Superior temporal gyrus (tissue), 1 donor: ENCODE measurements around the gene CFP.

Experiments
- DNase-seq: peaks from one replicate; pipeline ENCODE4 v3.0.0-alpha.2; 2016; ENCODE audit errors: extremely low spot score

The CFP gene

GRCh38 chrX:47637546-47638195 is 7.9 kb upstream of the CFP start:
- no peak for DNase-seq

- DNase-seq, result no peak
Observed at GRCh38 chrX:47634871-47635575, 5.3 kb upstream of the CFP start.

- no peak for DNase-seq
Observed at GRCh38 chrX:47633689-47634590, 4.2 kb upstream of the CFP start.

DNA sequence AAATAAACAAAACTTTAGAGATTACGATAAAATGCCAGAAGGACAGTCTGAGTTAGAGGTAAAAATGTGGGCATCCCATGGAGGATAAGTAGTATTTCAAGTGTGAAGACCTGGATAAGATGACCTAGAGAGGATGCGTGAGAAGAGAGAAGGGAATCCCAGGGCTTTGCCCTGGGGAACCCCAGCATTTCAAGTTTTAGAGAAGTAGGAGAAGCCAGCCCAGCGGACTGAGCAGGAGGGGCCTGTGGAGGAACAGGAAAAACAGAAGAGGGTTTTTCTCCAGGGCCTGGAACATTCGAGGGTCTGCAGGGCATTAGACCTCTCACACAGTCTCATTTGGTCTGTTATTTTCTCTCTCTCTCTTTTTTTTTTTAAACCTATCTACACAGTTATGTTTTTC is 2.9 kb upstream of the CFP start:
- DNase-seq, result no peak

GRCh38 chrX:47631676-47632075 is 1.9 kb upstream of the CFP start:
- DNase-seq, result no peak

DNA sequence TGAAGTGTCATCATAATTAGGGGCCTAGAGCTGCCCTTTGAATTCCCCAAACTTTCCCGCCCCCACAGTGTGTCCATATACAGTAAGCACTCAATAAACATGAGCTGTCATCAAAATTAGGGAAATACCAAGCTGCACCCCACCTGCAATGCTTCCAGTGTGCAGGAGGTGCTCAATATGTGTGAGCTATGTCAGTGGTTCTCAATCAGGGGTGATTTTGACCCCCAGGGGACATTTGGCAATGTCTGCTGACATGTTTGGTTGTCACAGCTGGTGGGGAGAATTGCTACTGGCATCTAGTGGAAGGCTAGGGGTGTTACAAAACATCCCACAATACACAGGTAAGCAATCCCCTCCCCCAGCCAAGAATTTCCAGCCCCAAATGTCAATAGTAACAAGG is 748 bp downstream of the CFP start:
- no peak for DNase-seq

GRCh38 chrX:47625365-47625764 is 4.4 kb downstream of the CFP start:
- no peak for DNase-seq

- DNase-seq, result peak; percentile 53
Observed at GRCh38 chrX:47623540-47624027, 6.1 kb downstream of the CFP start.

GRCh38 chrX:47621851-47622250 is 7.9 kb downstream of the CFP start:
- no peak for DNase-seq

DNA sequence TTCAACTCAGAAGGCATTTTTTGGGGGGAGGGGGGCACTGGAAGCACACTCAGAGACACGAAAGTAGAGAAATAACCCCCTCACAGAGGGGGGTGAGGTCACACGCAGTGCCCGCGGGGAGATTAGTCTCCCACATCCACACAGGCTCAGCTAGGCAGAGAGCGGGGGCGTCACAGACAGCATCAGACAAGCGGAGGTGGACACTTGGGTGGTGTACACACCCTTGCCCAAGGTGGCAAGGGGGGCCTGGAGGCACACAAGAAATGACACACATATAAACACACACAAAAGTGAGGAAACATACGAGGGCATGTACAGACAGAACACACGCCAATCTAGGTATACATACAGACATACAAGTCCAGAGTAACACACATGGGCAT is 9.4 kb downstream of the CFP start:
- no peak for DNase-seq

DNA sequence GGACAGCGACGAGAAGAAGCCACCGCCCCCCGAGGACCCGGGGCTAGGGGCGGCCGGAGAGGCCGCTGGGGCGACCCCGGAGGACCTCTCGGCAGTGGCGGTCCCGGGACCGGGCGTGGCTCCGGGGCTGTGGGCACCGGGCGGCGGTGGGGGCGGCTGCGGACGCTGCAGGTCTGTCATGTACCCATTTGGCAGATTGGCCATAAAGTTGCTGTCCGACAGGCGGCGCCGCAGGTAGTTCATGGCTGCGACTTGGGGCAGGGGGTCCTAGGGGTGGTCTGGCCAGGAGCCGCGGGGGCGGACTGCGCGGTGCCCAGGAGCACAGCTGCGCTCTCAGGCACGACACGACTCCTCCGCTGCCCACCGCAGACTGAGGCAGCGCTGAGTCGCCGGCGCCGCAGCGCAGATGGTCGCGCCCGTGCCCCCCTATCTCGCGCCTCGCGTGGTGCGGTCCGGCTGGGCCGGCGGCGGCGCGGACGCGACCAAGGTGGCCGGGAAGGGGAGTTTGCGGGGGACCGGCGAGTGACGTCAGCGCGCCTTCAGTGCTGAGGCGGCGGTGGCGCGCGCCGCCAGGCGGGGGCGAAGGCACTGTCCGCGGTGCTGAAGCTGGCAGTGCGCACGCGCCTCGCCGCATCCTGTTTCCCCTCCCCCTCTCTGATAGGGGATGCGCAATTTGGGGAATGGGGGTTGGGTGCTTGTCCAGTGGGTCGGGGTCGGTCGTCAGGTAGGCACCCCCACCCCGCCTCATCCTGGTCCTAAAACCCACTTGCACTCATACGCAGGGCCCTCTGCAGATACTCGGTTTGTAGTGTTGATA is 10.0 kb downstream of the CFP start, which contains the start of gene SYN1:
Gene SYN1 (minus strand): TSS at position 372 of the 817 bp plus-strand sequence. CDS start 129 bp downstream, at position 243.
- DNase-seq, result peak; percentile 64

GRCh38 chrX:47618923-47619485 is 10.7 kb downstream of the CFP start:
- no peak for DNase-seq

GRCh38 chrX:47614618-47615017 is 15.1 kb downstream of the CFP start:
- DNase-seq, result no peak

DNA sequence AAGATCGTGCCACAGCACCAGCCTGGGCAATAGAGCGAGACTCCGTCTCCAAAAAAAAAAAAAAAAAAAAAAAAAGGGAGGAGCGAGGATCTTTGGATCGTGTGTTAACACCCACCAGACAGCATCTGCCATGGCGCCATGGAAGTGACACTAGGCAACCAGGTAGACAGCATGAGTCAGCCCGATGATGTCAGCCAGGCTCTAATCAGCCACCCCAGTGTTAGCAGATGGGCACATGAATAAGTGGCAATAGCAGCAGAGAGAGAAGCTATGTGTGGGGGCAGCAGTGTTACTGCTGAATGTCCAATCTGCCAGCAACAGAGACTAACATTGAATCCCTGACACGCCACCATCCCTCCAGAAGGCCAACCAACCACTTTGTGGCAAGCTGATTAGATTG is 16.6 kb downstream of the CFP start:
- no peak for DNase-seq

GRCh38 chrX:47612418-47612817 is 17.3 kb downstream of the CFP start:
- DNase-seq, result no peak

DNA sequence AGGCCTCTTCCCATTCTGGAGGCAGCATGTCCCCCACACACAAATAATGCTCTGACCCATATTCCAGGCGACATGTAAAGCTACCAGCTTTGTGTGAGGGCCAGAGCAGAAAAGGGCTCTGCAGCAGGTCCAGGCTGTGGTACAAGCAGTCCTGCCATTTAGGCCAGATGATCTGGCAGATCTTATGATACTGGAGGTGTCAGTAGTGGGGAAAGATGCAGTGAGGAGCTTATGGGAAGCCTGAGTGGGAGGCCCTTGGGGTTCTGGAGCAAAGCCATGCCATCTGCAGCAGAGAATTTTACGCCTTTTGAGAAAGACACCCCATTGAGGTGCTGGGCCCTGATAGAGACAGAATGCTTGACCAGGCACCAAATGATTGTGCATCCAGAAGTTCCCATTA is 17.8 kb downstream of the CFP start:
- DNase-seq, result no peak

GRCh38 chrX:47611489-47611888 is 18.2 kb downstream of the CFP start:
- DNase-seq, result no peak

GRCh38 chrX:47610511-47610910 is 19.2 kb downstream of the CFP start:
- DNase-seq, result no peak

- no peak for DNase-seq
Observed at GRCh38 chrX:47608130-47608810, 21.5 kb downstream of the CFP start.

DNA sequence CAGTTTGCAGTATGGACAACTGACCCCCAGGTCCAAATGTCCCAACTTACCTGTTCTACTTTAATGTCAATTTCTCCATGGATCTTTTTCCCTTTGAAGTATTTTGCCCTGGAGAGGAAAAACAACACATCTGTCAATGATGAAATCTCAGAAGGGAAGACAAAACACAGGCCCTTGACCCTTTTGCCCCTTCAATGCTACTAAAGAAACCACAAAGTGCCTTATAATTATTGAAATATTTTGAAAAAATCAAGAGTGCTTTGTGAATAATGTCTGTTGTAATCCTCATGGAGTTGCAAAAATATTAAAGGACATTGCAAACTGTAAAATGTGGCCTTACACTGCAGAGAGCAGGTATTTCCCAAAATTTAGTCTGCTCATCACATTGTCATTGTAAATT is 22.6 kb downstream of the CFP start:
- DNase-seq, result no peak

DNA sequence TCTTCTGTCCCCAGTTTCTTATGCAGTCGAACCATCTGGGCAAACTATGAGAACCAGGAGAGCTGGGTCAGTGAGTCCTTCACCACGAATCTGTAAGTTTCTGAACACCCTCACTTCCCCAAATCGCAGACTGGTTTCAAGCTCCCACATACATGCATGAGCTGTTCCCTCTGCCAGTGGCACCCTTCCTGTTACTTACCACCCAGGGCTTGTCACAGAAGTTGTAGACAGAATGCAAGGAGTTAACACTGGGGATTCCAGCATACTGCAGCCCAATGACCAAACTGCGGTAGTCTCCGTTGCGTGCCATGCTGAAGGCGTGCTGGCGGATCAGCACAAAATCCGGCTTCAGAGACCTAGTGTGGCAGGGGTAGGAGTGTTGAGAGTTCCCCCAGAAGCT is 24.7 kb downstream of the CFP start:
- no peak for DNase-seq
